WTC11 (cell line): ENCODE results near the gene DLAT. TPM values are rescaled to one million over a fixed set of nuclear protein-coding genes. Genes with fewer than 3 reads are reported as not detected.
A peak's percentile ranks its signal among the peaks of the same experiment; 100 is the strongest.

Source experiments
- ATAC-seq: fragments of 200-7000 bp; cut with Tn5 transposase; 2 replicates; pipeline ENCODE4 v1.10.0; 2021; ENCODE audit warnings: mild to moderate bottlenecking, moderate library complexity
- CTCF ChIA-PET: fragments of 300-600 bp; sonication (Branson Sonifier 250); formaldehyde crosslinking; loops from one replicate; lab custom pipeline; 2021; ENCODE audit warnings: antibody characterized with exemption; lab: Charles Lee
- POLR2A ChIA-PET: fragments of 350-600 bp; sonication (Branson Sonifier 250); formaldehyde crosslinking; loops from one replicate; lab custom pipeline; 2021; ENCODE audit warnings: antibody characterized with exemption; lab: Charles Lee
- DNase-seq: peaks from one replicate; pipeline ENCODE4 v3.0.0; 2021; ENCODE audit warnings: low spot score
- H3K27ac Mint-ChIP-seq: 2 replicates; pipeline ENCODE4 v1.8.0; 2021; ENCODE audit warnings: mixed read lengths
- H3K27me3 Mint-ChIP-seq: 2 replicates; pipeline ENCODE4 v1.8.0; 2021; ENCODE audit warnings: low read depth, mild to moderate bottlenecking, moderate library complexity, mixed read lengths
- H3K36me3 Mint-ChIP-seq: 2 replicates; pipeline ENCODE4 v1.8.0; 2021; ENCODE audit warnings: mixed read lengths
- H3K4me1 Mint-ChIP-seq: 2 replicates; pipeline ENCODE4 v1.8.0; 2022; ENCODE audit warnings: mixed read lengths
- H3K4me3 Mint-ChIP-seq: 2 replicates; pipeline ENCODE4 v1.8.0; 2021; ENCODE audit warnings: mild to moderate bottlenecking, moderate library complexity, mixed read lengths
- H3K9me3 Mint-ChIP-seq: 2 replicates; pipeline ENCODE4 v1.8.0; 2021; ENCODE audit warnings: mixed read lengths
- CBFB ChIP-seq: sonication (generic); formaldehyde crosslinking; IDR thresholded peaks from 2 replicates; pipeline ENCODE4 v1.8.1; 2022; ENCODE audit warnings: mild to moderate bottlenecking, low read depth, missing genetic modification reagents
- E2F4 ChIP-seq: sonication (generic); formaldehyde crosslinking; IDR thresholded peaks from 2 replicates; pipeline ENCODE4 v1.8.1; 2022; ENCODE audit warnings: low read depth, mild to moderate bottlenecking, moderate library complexity, missing genetic modification reagents, borderline replicate concordance
- E2F5 ChIP-seq: sonication (generic); formaldehyde crosslinking; IDR thresholded peaks from 2 replicates; pipeline ENCODE4 v1.8.1; 2022; ENCODE audit warnings: mild to moderate bottlenecking, moderate library complexity, missing genetic modification reagents
- ESRRA ChIP-seq: sonication (generic); formaldehyde crosslinking; IDR thresholded peaks from 2 replicates; pipeline ENCODE4 v1.8.1; 2022; ENCODE audit warnings: mild to moderate bottlenecking, missing genetic modification reagents, borderline replicate concordance
- FOXP1 ChIP-seq: sonication (generic); formaldehyde crosslinking; IDR thresholded peaks from 2 replicates; pipeline ENCODE4 v1.8.0; 2022; ENCODE audit warnings: missing genetic modification reagents, mild to moderate bottlenecking, moderate library complexity, borderline replicate concordance
- GRHL2 ChIP-seq: fragments of 250-450 bp; sonication (Bioruptor Pico); IDR thresholded peaks from 2 replicates; pipeline ENCODE4 v1.8.0; 2022; ENCODE audit warnings: mild to moderate bottlenecking, moderate library complexity; ENCODE audit not compliant: insufficient replicate concordance, severe bottlenecking
- GTF2I ChIP-seq: fragments of 250-450 bp; sonication (Bioruptor Pico); conservative IDR thresholded peaks from 2 replicates; pipeline ENCODE4 v1.4.0; 2021; ENCODE audit warnings: mild to moderate bottlenecking
- MLX ChIP-seq: sonication (generic); formaldehyde crosslinking; IDR thresholded peaks from 2 replicates; pipeline ENCODE4 v1.8.1; 2023; ENCODE audit warnings: mild to moderate bottlenecking, missing genetic modification reagents, moderate library complexity
- MXD4 ChIP-seq: fragments of 250-450 bp; sonication (Bioruptor Pico); IDR thresholded peaks from 2 replicates; pipeline ENCODE4 v1.8.0; 2021; ENCODE audit warnings: mild to moderate bottlenecking, moderate library complexity, borderline replicate concordance
- NR2C2 ChIP-seq: sonication (generic); formaldehyde crosslinking; IDR thresholded peaks from 2 replicates; pipeline ENCODE4 v1.8.0; 2022; ENCODE audit warnings: mild to moderate bottlenecking, missing genetic modification reagents
- PRRX2 ChIP-seq: fragments of 250-450 bp; sonication (Bioruptor Pico); IDR thresholded peaks from 2 replicates; pipeline ENCODE4 v1.8.0; 2021; ENCODE audit warnings: mild to moderate bottlenecking
- SP1 ChIP-seq: sonication (generic); formaldehyde crosslinking; conservative IDR thresholded peaks from 2 replicates; pipeline ENCODE4 v1.8.1; 2022; ENCODE audit warnings: missing genetic modification reagents
- TP53 ChIP-seq: sonication (generic); formaldehyde crosslinking; IDR thresholded peaks from 2 replicates; pipeline ENCODE4 v1.8.1; 2023; ENCODE audit warnings: mild to moderate bottlenecking, missing genetic modification reagents
- USF2 ChIP-seq: sonication (generic); formaldehyde crosslinking; IDR thresholded peaks from 2 replicates; pipeline ENCODE4 v1.8.1; 2023; ENCODE audit warnings: mild to moderate bottlenecking, missing genetic modification reagents, moderate library complexity
- ZNF232 ChIP-seq: sonication (generic); formaldehyde crosslinking; IDR thresholded peaks from 2 replicates; pipeline ENCODE4 v1.8.0; 2022; ENCODE audit warnings: mild to moderate bottlenecking, missing genetic modification reagents
- ZNF423 ChIP-seq: fragments of 250-450 bp; sonication (Bioruptor Pico); IDR thresholded peaks from 2 replicates; pipeline ENCODE4 v2.1.2; 2022; ENCODE audit warnings: mild to moderate bottlenecking, moderate library complexity
- ZNF671 ChIP-seq: fragments of 250-450 bp; sonication (Bioruptor Pico); IDR thresholded peaks from 2 replicates; pipeline ENCODE4 v1.8.0; 2021; ENCODE audit warnings: mild to moderate bottlenecking
- total RNA-seq: library from RNA; stranded (reverse); gene quantifications from 3 replicates; pipeline ENCODE4 v1.2.3, GENCODE V29; 2021

Gene DLAT
- total RNA-seq, 1 experiment from 2014 or later, result 60.4 TPM

- TF ChIP-seq E2F4 (CRISPR knock-in tag), result no peak
- TF ChIP-seq GRHL2 (CRISPR knock-in tag), result no peak
- no peak for TF ChIP-seq ZNF671 (CRISPR knock-in tag)
- no peak for TF ChIP-seq ZNF232 (CRISPR knock-in tag)
- TF ChIP-seq MLX (CRISPR knock-in tag), result 0 out of 2 replicates have a peak, but pooled peaks have one; percentile 42
- peak; percentile 89 for TF ChIP-seq SP1 (CRISPR knock-in tag)
These were observed at the start of gene DLAT (continued) for GRCh38 chr11:112024773-112025678.

GRCh38 chr11:111976119-111976766 is 49.0 kb upstream of the DLAT start:
- TF ChIP-seq MXD4, result no peak
- TF ChIP-seq ZNF423 (CRISPR knock-in tag), result peak; percentile 3; the same call in 1 of the 2 replicates
- ChIA-PET CTCF (interaction anchor here (0.6 to 3.5 kb wide), 8 partner anchors 7 to 113 kb away, joined by 3 to 31 read pairs (median 5); partner anchors contain the start of genes ALG9, C11orf52 and DIXDC1), POLR2A (interaction anchor here (1.1 to 2.7 kb wide), 4 partner anchors 32 to 91 kb away, joined by 3 to 17 read pairs (median 5); partner anchors contain the start of gene DIXDC1)
- no peak for DNase-seq
- Mint-ChIP-seq H3K4me3 (peak overlapping the region; percentile 86), H3K9me3 (no peaks in the 10 kb centered on the region), H3K36me3 (no peaks in the 10 kb centered on the region), H3K27me3 (no peaks in the 10 kb centered on the region), H3K4me1 (peaks cover 33% of the 10 kb centered on the region), H3K27ac (peak overlapping the region; percentile 92)
- ATAC-seq, result no peak; the same call in 1 of the 2 replicates

GRCh38 chr11:111976767-111977145 is 48.5 kb upstream of the DLAT start:
- no peaks in the 10 kb centered on the region for H3K36me3 Mint-ChIP-seq
- DNase-seq, result peak; percentile 35
- TF ChIP-seq NR2C2 (CRISPR knock-in tag), result no peak
- no peak for TF ChIP-seq ZNF423 (CRISPR knock-in tag)
- TF ChIP-seq PRRX2, result no peak
- TF ChIP-seq GTF2I, result no peak
- TF ChIP-seq E2F4 (CRISPR knock-in tag), result no peak
- TF ChIP-seq CBFB, result no peak
- no peak for TF ChIP-seq TP53 (CRISPR knock-in tag)
- no peak for TF ChIP-seq FOXP1 (CRISPR knock-in tag)
- TF ChIP-seq E2F5 (CRISPR knock-in tag), result no peak
- no peak for TF ChIP-seq ESRRA (CRISPR knock-in tag)
- no peak for TF ChIP-seq USF2 (CRISPR knock-in tag)
- H3K27me3 Mint-ChIP-seq, result no peaks in the 10 kb centered on the region
- no peak; the same call in 1 of the 2 replicates for ATAC-seq
- peak overlapping the region; percentile 86 for H3K4me3 Mint-ChIP-seq
- H3K4me1 Mint-ChIP-seq, result peaks cover 37% of the 10 kb centered on the region
- CTCF ChIA-PET, result interaction anchor here (0.6 to 3.5 kb wide), 11 partner anchors 8 to 369 kb away, joined by 3 to 31 read pairs (median 5); partner anchors contain the start of genes ALG9, C11orf52 and DIXDC1
- no peaks in the 10 kb centered on the region for H3K9me3 Mint-ChIP-seq
- peak overlapping the region; percentile 92 for H3K27ac Mint-ChIP-seq
- POLR2A ChIA-PET, result interaction anchor here (1.1 to 2.7 kb wide), 5 partner anchors 33 to 91 kb away, joined by 3 to 17 read pairs (median 6); partner anchors contain the start of gene DIXDC1
